COLO668 (cell line): ENCODE data around the gene KCNT1.

ENCODE experiments used
- DNase-seq: peaks from one replicate; lab custom pipeline; 2025; ENCODE audit not compliant: unreplicated experiment; lab: John Stamatoyannopoulos, UW

The KCNT1 gene

DNA sequence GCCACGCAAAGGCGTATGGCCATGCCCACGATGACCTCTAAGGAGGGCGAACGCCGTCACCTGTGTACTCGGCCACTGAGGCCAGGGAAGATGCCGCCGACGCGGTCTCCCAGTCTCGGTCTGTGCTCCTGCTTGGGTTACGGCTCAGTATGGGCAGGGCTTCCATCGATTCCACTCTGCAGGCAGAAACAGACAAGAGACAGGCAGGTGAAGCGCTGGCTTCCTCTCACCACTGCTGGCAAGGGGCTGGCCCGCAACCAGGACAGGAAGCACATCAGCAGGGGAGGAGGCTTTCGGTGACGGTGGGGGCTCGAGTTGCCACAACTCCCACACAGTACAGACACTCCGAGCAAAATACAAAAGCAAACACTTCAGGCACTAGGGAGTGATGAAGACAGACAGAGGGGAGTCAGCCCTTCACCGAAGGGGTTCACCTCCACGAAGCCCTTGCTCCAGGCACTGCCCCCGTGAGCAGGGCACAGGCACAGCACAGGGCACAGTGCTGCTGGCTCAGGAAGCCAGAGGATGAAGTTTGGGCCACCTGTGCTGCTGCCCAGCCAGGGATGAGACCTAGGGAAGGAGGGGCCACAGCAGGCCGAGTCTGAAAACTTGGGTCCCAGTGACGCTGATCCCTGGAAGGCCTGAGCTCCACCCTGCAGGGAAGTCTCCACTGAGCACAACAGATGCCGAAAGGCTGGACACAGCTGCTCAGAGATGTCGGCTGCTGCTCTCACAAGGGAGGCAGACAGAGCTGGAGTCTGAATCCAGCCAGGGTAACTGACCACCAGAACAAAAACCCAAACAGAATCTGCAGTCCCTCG, 114.1 kb downstream of the KCNT1 start:
- no peak for DNase-seq

DNA sequence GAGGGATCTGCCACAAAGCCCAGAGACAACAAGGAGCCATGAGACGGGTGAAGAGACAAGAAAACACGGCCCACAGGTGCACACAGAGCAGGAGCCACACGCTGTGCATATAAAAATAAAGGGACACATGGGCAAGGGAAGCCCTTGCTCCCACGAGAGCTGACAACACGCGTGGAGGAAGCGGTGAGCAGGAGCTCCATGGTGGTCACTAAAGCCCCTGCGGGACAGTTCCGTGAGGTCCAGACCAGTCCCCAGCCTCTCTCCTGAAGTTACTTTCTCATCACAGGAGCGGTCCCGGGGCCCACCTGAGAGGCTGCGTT, 114.6 kb downstream of the KCNT1 start:
- no peak for DNase-seq

DNA sequence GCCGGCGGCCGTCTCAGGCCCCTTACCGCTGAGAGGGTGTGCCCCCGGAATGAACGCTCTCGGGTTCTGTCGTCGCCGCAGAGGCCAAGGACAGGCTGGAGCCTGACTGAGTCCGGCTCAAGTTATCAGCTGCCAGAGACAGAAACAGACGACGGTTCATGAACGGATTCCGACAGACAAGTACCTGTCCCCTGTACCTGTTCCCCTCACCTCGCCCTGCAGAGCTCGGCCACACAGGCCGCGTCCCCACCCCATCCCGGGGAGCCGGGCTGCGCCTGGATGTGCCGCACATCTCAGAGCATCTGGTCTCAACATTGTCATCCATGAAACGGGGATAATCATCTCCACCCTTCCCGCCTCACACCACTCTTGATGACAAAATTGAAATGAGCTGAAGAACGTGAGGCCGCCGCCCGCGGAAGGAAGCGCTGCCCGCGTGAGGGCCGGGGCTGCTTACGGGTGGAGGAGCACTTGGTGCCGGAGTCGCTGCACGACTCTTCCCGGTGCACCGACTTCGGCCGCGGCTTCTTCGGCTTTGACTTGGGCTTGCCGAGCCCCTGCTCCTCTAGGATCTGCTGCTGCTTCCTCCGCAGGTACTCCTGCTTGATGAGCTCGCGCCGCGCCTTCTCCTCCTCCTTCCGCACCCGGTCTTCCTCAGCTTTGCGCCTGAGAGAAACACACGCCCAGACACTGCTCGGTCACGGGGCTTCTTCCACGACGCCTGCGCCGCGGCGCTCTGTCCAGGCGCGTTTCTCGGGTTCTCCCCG, 116.1 kb downstream of the KCNT1 start:
- DNase-seq, result no peak

DNA sequence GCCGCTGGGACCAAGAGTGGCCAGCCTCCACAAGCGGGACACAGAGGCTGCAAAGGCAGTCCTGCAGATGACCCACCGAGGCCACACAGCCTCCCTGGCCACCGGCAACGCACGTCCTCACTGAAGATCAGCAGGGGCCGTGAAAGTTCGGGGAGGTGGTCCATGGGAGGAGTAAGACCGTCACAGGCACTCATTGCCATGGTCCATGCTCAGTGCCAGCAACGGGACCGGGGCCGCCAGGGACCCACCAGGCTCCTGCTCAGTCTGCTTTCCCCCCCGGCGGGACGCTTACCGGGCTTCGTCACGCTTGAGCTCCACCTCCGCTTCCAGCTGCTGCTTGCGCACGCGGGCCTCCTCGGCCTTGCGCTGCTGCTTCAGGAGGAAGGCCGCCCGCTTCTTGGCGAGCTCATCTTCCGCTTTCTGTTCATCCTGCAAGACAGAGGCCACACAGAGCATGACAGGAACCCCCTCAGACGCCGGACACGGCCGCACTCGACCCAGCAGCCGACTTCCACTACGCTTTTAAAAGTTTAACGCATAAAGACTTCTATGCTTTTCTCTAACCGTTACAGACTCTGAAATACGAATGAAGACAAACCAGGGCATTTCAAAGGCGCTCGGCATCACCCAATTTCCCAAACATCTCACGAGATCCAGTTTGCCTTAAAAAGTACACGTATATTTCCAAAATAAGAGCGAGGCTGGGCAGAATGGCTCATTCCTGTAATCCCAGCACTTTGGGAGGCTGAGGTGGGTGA, 116.9 kb downstream of the KCNT1 start:
- DNase-seq, result no peak

DNA sequence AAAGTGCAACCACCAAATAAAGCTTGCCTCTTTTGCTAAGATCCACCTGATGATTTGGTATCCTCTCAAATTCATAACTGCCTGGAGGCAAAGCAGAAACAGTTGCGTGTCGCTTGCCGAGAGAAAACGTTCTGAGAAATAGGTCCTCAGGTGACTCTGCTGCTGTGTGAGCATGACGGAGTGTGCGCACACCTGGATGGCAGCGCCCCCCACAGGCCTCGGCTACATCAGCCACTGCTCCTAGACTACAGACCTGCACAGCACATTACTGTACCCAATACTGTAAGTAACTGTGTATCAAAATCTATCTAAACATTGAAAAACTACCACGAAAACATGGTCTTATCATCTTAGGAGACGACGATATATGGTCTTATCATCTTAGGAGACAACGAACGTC, 117.9 kb downstream of the KCNT1 start:
- DNase-seq, result peak; percentile 10

DNA sequence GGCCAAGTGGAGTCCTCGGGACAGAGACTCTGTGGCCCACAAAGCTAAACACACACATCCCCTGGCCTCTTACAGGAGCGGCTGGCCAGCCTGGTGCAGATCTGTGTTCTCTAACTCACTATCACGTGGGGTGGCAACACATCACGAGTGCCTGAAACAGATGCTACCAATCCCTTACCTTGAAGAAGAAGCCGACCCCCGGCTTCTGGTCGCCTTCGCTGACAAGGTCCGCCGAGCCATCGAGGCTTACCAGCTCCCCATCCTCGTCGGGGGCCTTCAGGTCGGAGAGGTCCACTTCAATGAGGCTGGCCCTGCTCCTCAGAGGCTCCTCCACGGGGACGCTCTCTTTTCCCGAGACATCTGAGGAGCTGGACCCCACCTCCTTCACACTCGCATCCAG, 118.7 kb downstream of the KCNT1 start:
- no peak for DNase-seq

DNA sequence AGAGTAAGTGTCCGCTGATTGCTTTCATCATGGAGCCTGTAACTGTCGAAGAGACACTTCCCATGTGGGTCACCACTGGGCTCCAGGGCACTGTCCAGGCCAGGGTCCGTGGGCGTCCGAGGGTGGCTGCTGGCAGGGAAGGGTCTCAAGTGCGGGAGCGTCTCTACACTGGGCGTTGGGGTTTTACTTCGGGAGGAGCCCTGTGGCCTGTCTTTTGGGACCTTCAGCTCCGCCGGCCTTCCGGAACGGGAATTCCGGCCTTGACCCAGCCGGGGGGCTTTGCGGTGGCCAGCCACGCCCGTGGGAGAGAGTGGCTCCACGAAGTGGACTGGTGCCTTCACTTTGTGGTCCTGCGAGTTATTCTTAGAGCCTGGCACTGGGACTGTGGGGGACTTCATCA, 119.1 kb downstream of the KCNT1 start:
- no peak for DNase-seq

DNA sequence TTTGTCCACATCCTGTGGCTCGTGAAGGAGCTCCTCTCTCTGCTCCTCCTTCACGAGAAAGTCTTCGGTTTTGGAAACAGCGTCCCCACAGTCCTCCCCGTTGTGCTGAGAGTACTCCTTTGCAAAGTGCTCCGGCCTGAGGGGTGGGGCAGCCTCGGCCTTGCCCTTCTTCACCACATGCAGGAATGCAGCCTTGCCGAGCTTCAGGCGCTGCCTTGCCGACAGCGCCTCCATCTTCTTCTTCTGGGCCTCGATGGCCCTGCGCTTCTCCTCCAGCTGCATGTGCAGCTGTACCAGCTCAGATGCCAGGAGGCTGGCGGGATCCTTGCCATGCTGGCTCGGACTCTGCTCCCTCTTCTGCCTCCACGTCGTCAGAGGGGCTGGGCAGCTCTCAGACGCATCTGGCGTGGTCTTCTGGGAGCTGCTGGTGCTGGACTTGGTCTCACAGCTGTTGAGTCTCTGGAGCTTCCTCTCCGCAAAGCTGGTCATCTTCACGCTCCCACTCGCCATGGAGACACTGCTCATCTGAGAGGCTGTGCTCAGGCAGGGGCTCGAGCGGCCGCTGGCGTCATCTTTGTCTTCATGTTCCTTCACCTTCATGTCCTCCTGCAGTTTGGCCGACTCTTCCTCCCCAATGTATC, 119.9 kb downstream of the KCNT1 start:
- DNase-seq, result no peak

DNA sequence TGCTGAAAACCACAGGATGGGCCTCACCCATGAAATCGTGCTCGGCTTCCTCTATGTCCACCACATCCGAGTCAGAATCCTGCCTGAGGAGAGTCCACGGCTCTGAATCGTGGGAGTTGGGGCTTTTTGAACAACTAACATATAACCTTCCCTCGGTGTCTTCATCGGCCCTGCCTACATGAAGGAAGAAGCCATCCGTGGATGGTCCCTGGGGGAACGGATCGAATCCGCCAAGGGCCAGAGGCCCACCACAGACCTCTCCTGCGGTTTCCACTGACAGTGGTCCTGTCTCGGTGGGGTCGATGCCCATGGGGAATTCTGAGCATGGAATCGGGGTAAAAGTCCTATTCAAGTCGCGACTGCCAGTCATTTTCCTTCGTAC, 120.4 kb downstream of the KCNT1 start:
- DNase-seq, result no peak

DNA sequence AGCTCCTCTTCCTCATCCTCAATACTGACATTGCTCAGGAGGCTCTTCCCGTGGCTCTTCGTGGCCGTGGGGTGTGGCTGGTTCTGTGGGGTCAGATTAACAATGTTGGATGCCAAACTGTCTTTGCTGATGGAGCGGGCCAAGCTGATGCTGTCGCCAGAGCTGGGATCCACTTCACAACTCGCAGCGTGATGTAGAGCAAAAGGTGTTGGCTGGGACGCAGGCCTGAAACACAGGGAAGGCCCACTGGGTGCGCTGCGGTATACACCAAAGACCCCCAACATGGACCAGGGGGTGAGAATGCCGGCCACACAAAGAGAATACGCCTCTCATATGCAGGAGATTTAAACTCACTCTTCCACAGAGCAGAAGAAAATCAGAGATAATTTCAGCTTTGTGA, 121.1 kb downstream of the KCNT1 start:
- DNase-seq, result no peak

DNA sequence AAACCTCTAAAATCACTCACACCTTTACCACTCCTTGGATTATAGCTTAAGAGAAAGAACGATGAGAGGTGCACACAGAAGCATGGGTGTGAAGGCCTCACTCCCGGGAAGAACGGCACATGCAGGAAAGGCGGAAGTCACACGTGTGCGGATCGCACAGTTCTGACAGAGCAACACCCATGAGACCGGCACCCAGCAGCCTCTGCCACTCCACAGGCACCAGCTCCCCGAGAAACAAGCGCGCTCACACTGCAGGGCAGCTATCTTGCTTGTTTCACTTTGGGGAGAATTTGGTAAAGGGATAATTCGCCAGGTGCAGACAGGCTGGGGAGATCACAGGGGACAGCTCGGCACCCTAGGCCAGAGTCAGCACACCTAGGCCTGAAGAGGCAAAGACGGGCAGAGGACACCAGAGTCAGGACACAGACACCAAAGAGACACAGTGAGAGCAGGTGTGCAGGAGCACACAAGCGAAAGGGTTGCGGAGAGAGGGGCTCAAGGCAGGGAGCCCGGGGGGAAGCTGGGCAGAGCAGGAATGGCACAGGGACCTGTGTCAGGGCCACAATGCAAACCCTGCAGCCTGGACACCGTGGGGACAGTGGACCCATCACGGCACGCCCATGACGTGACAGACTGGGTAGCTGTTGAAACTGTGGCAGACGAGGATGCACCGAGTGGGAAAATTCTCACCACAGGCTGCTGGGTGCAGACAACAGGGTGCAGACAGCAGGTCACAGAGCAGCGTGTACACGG, 123.6 kb downstream of the KCNT1 start:
- no peak for DNase-seq

DNA sequence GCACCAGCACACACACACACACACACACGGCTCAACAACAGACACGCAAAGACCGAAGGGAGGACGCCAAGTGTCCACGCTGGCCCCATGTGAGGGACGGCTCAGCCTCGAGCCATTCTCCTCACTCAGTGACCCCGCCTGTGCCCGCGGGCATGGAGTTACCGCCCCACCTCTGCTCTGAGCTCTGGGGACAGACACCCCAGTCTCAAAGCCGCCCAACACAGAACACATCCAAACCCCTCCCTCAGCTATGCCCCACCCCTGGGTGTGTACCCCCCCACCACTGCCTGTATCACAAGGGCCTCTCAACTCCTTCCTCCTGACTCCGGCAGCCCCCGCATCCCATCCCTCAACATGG, 124.2 kb downstream of the KCNT1 start:
- no peak for DNase-seq

DNA sequence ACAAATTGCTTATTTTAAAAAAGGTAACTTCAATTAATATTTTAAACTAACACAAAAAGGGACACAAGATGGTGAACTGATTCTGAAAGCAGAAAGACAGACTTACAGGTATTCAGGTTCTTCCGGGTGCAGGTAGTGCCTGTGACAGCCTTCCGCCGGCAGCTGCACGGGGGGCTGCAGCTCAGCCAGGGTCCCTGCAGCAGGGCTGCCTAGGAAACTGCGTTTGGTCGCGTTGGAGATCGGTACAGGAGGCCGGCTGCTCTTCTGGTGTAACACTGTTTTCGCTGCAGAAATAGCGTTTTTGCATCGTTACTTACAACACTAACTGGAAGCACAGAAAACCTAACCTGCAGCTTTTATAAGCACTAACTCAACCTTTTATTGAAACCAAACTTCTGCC, 125.3 kb downstream of the KCNT1 start:
- no peak for DNase-seq

DNA sequence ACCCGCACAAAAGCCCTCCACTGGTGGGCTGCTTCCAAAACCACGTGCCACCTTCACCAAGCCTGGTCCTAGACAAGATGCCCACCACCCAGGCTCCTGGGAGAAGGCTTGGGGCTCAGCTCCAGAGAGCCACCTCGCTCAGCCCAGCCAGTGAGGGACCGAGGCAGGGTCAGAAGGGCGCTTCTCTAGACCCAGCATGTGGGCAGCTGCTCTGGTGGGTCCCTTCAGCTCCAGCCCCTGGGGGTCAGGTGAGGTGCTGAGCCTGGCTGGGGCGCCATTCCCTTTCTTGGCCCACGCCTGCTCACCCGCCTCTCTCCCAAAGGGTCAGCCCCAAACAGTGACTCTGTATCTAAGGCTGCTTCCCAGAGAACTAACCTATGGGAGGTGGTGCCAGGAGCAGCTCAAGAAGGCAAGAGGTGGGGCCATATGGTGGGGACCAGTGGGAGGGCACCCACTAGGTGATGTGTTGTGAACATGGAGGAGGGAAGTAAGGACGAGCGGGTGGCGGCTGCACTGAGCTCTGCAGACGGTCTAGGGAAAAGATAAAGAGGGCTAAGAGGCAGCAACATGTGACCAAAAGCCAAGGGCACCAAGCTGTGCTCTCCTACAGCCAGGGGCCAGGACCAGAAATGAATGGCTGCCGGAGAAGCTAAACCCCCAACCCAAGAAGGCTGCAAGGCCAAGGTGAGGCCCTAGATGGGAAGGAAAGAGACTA, 126.0 kb downstream of the KCNT1 start:
- no peak for DNase-seq

DNA sequence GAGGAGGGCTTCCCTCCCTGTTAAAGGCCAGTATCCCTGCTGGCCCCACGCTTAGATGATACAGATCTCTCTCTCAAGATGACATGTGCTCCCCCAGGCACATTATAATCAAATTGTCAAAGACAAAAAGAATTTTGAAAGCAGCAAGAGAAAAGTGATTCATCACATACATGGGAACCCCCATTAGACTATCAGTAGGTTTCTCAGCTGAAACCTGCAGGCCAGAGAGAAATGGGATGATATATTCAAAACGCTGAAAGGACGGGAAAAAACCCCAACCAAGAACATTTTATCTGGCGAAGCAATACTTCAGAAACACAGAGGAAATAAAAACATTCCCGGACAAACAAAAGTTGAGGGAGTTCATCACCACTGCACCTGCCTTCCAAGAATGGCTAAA, 126.7 kb downstream of the KCNT1 start:
- no peak for DNase-seq

DNA sequence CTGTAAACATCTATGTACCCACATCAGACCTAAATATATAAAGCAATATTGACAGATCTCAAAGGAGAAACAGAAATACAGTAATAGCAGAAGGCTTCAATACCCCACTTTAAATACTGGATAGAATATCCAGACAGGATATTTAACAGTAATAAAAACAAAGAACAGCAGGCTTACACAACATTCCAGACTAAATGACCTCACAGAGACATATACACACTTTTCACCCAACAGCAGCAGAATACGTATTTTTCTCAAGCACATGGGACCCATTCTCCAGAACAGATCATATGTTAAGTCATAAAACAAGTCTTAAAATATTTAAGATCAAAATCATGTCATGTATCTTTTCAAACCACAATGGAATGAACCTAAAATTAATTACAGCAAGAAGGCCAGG, 128.5 kb downstream of the KCNT1 start:
- no peak for DNase-seq

DNA sequence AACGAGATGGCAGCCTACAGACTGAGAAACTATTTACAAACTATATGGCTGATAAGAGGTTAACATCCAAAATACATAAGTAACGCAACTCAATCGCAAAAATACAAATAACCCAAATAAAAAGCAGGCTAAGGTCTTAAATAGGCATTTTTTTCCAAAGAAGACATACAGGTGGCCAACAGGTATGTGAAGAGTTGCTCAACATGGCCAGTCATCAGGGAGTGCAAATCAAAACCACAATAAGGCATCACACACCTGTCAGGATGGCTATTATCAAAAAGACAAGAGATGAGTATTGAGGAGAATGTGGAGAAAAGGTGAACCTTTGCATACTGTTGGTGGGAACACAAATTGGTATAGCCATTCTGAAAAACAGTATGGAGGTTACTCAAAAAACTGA, 131.9 kb downstream of the KCNT1 start:
- DNase-seq, result no peak

DNA sequence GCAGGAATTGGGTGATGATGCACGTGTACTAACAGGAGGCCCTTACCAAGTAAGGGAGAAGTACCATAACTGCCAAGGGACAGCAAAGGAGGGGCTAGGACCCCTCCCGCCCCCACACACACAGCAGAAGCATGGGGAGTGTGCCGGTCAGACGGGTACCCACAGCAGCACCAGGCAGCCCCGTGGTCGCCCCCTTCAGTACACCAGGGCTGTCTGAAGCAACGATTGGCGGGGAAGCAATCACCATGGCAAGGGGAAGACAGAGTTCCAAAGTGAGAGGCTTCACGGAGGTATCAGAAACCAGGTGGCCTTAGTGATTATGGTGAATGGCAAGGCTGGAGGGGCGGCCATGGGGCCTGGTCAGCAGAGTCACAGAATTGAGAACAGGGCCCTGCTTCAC, 133.1 kb downstream of the KCNT1 start:
- no peak for DNase-seq

DNA sequence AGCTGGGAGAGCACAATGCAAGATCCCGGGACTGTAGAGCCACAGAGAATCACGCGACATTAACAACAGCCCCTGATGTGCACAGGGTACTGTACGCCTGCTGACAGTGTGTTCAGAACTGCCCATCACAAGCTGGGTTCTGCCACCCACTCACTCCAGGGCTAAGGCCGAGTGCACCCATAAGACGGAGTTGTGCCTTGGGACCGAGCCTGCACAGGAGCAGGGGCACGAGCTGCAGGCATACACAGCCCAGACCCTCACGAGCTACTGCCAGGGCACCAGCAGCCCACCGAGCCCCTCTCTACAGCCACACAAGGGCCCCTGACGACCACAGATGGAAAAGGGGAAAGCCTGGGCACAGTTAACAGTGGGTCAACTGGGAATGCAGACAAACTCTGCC, 137.5 kb downstream of the KCNT1 start:
- no peak for DNase-seq

DNA sequence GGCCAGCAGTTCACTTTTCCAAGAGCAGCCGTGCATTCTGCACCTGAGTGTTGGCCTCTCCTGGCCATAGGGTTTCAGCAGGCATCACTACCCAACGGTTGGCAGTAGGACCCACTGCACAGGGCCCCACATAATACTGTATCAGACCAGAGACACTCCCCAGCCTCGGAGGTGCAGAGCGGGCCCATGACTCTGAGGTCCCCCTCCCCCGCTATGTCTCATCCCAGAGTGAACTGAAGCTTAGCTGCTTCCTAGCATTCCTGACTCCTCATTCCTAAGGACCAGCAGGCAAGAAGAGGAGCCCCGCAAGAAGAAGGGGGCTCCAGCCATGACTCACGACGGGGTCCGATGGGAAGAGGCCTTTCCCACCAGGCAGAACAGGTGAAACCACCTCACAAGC, 138.1 kb downstream of the KCNT1 start:
- DNase-seq, result no peak
